Panc1 (cell line): ENCODE data around the gene A2M. TPM values are rescaled to one million over a fixed set of nuclear protein-coding genes. Genes with fewer than 3 reads are reported as not detected.

ENCODE experiments used
- ATAC-seq: fragments of 200-7000 bp; cut with Tn5 transposase; 2 replicates; pipeline ENCODE4 v1.9.1; 2020; ENCODE audit warnings: mild to moderate bottlenecking, moderate library complexity
- BruUV-seq: library from RNA; stranded (reverse); fragments of 400-500 nt; replicated peaks from 2 replicates; lab custom pipeline; 2021; lab: Mats Ljungman, UMichigan
- CTCF ChIA-PET: fragments of 300-600 bp; sonication (Branson Sonifier 250); formaldehyde crosslinking; loops from one replicate; lab custom pipeline; 2022; ENCODE audit warnings: antibody characterized with exemption; lab: Charles Lee
- POLR2A ChIA-PET: fragments of 300-600 bp; sonication (Branson Sonifier 250); formaldehyde crosslinking; loops from one replicate; lab custom pipeline; 2022; ENCODE audit warnings: antibody characterized with exemption; lab: Charles Lee
- DNase-seq: peaks from one replicate; pipeline ENCODE4 v3.0.0-alpha.2; 2010; ENCODE audit warnings: low read depth, low spot score
- H3K27ac ChIP-seq: 2 replicates; pipeline ENCODE4 v1.5.1; 2011; ENCODE audit warnings: mild to moderate bottlenecking, low read length, inconsistent platforms
- H3K27me3 ChIP-seq: fragments of 200-500 bp; sonication (Bioruptor generic); 2 replicates; pipeline ENCODE4 v1.6.0; 2014; ENCODE audit warnings: low read length, inconsistent platforms; ENCODE audit not compliant: control insufficient read depth, insufficient read depth
- H3K36me3 ChIP-seq: fragments of 200-500 bp; sonication (Bioruptor generic); 2 replicates; pipeline ENCODE4 v1.5.1; 2014; ENCODE audit warnings: inconsistent platforms, mild to moderate bottlenecking, low read length, moderate library complexity; ENCODE audit not compliant: control insufficient read depth, insufficient read depth
- H3K4me1 ChIP-seq: 2 replicates; pipeline ENCODE4 v1.5.1; 2011; ENCODE audit warnings: inconsistent platforms, mild to moderate bottlenecking, low read length, moderate library complexity; ENCODE audit not compliant: control insufficient read depth, insufficient read depth
- H3K4me3 ChIP-seq, 2 experiments: 2 replicates each; pipeline ENCODE4 v1.5.1; 2011 to 2012; ENCODE audit warnings: low read depth in 2 of 2, low read length in 2 of 2, mild to moderate bottlenecking in 2 of 2, inconsistent platforms in 1 of 2, moderate library complexity in 1 of 2
- H3K9me3 ChIP-seq: fragments of 200-500 bp; sonication (Bioruptor generic); 2 replicates; pipeline ENCODE4 v1.5.1; 2014; ENCODE audit warnings: low read depth, mild to moderate bottlenecking, inconsistent platforms, low read length, moderate library complexity; ENCODE audit not compliant: control insufficient read depth, insufficient read depth
- POLR2AphosphoS5 ChIP-seq: IDR thresholded peaks from 2 replicates; pipeline ENCODE4 v1.6.1; 2012; ENCODE audit warnings: mild to moderate bottlenecking, low read depth, low read length, moderate library complexity
- SIN3A ChIP-seq: IDR thresholded peaks from 2 replicates; pipeline ENCODE4 v1.6.1; 2012; ENCODE audit warnings: low read depth, mild to moderate bottlenecking, low read length, moderate library complexity, borderline replicate concordance; ENCODE audit not compliant: insufficient read depth
- TCF7L2 ChIP-seq: IDR thresholded peaks from 2 replicates; pipeline ENCODE4 v1.6.1; 2011; ENCODE audit warnings: mild to moderate bottlenecking, low read depth, low read length, inconsistent platforms
- in situ Hi-C: cut with HindIII; loops from 2 replicates; pipeline ENCODE4 v1.10.0; 2016; ENCODE audit warnings: low sequenced_read_pairs, low pct_unique_long_range_greater_than_20kb
- intact Hi-C: fragments of 100-400 bp; cut with micrococcal nuclease; formaldehyde crosslinking; loops from one replicate; pipeline ENCODE4 v1.10.0; 2022; ENCODE audit not compliant: unreplicated experiment
- total RNA-seq: library from RNA; stranded (reverse); gene quantifications from one replicate; pipeline ENCODE4 v1.2.1, GENCODE V29; 2021; ENCODE audit not compliant: unreplicated experiment
- TF ChIP-seq, protein P1 (sequence below), 2 experiments: IDR thresholded peaks; 2 replicates each; pipeline ENCODE4 v1.6.1; 2011 to 2012; ENCODE audit warnings: low read depth in 2 of 2, control low read depth in 1 of 2, low read length in 1 of 2, mild to moderate bottlenecking in 1 of 2, moderate library complexity in 1 of 2; ENCODE audit not compliant: insufficient read depth in 1 of 2
- TF ChIP-seq, protein P2 (sequence below): fragments of 450-650 bp; IDR thresholded peaks from 2 replicates; pipeline ENCODE4 v1.5.1; 2017; ENCODE audit warnings: mild to moderate bottlenecking

A2M gene
- total RNA-seq, 1 experiment from 2014 or later: 2.1 TPM

DNA sequence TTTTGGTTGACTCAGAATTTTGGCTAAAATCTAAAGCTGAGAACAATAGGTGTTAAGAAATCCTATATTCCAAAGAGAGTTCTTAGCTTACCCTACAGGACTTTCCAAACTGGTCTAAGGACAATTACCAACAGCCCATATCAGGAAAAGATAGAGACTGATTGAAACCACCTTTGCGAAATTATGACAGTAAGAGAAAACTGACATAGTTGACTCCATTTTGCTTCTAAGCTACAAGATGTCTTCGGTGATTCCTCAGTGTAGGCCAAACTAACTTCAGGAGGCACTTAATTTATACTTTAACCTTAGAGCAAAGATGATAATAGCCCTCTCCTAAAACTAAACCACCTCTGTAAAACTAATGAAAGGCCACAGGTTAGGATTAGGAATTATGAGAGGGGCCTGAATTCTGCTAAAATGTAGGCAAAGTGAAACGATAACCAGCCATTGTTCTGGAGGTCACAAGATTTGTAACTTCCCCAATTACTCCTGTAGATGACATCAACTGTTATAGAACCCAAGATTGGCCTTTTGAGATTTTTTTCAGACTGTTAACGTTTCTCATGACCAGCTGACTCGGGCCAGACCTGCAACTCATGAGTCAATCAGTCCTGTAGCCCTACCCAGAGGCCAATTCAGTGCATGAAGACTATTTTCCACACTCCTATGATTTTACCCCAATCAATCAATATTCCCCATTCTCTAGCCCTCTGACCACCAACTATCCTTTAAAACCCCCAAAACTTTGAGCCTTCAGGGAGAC, 83.3 kb downstream of the A2M start:
- Histone ChIP-seq H3K4me1 (no peaks in the 10 kb centered on the region), H3K27ac (no peak overlapping the region), H3K27me3 (no peaks in the 10 kb centered on the region), H3K4me3 (no peak overlapping the region), H3K9me3 (no peaks in the 10 kb centered on the region), H3K36me3 (no peaks in the 10 kb centered on the region)
- intact Hi-C loops (no loop called here), in situ Hi-C loops (no loop called here)
- no TSS peak for BruUV-seq
- TF ChIP-seq TCF7L2 (no peak), SIN3A (no peak), POLR2AphosphoS5 (no peak)
- TF ChIP-seq, protein P1, sequence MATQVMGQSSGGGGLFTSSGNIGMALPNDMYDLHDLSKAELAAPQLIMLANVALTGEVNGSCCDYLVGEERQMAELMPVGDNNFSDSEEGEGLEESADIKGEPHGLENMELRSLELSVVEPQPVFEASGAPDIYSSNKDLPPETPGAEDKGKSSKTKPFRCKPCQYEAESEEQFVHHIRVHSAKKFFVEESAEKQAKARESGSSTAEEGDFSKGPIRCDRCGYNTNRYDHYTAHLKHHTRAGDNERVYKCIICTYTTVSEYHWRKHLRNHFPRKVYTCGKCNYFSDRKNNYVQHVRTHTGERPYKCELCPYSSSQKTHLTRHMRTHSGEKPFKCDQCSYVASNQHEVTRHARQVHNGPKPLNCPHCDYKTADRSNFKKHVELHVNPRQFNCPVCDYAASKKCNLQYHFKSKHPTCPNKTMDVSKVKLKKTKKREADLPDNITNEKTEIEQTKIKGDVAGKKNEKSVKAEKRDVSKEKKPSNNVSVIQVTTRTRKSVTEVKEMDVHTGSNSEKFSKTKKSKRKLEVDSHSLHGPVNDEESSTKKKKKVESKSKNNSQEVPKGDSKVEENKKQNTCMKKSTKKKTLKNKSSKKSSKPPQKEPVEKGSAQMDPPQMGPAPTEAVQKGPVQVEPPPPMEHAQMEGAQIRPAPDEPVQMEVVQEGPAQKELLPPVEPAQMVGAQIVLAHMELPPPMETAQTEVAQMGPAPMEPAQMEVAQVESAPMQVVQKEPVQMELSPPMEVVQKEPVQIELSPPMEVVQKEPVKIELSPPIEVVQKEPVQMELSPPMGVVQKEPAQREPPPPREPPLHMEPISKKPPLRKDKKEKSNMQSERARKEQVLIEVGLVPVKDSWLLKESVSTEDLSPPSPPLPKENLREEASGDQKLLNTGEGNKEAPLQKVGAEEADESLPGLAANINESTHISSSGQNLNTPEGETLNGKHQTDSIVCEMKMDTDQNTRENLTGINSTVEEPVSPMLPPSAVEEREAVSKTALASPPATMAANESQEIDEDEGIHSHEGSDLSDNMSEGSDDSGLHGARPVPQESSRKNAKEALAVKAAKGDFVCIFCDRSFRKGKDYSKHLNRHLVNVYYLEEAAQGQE (IDR thresholded peaks at IDR 0.05; ENCODE audit: insufficient read depth in 1 of 2, low read depth in 2 of 2, low read length in 1 of 2): no peak
- TF ChIP-seq, protein P2, sequence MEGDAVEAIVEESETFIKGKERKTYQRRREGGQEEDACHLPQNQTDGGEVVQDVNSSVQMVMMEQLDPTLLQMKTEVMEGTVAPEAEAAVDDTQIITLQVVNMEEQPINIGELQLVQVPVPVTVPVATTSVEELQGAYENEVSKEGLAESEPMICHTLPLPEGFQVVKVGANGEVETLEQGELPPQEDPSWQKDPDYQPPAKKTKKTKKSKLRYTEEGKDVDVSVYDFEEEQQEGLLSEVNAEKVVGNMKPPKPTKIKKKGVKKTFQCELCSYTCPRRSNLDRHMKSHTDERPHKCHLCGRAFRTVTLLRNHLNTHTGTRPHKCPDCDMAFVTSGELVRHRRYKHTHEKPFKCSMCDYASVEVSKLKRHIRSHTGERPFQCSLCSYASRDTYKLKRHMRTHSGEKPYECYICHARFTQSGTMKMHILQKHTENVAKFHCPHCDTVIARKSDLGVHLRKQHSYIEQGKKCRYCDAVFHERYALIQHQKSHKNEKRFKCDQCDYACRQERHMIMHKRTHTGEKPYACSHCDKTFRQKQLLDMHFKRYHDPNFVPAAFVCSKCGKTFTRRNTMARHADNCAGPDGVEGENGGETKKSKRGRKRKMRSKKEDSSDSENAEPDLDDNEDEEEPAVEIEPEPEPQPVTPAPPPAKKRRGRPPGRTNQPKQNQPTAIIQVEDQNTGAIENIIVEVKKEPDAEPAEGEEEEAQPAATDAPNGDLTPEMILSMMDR: no peak
- no peak for DNase-seq
- ATAC-seq: no peak
- ChIA-PET POLR2A (no interaction called here), CTCF (no interaction called here)

DNA sequence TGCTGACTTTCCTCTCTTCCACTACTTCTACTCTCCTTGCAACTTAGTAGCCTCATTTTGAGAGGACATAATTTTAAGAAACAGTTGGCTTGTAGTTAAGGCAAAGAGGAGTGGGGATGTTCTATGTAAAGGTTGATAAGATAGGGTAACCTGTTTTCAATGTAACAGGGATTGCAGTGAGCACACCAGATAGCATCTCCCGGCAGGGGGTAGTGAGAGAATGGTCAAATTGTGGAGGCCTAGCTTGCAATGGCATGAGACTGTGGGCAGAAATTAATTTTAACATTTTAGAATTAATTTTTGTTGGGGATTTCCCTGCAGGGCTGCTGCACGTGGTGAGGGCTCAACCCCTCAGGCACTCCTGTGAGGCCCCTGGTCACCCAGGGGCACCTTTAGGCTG, 84.9 kb downstream of the A2M start:
- ChIA-PET CTCF (no interaction called here), POLR2A (no interaction called here)
- no TSS peak for BruUV-seq
- Histone ChIP-seq H3K4me3 (no peak overlapping the region), H3K27me3 (no peaks in the 10 kb centered on the region), H3K27ac (no peak overlapping the region), H3K9me3 (no peaks in the 10 kb centered on the region), H3K4me1 (no peaks in the 10 kb centered on the region), H3K36me3 (no peaks in the 10 kb centered on the region)
- no peak for ATAC-seq
- TF ChIP-seq POLR2AphosphoS5: no peak
- TF ChIP-seq, protein P2: no peak
- no peak for TF ChIP-seq TCF7L2
- TF ChIP-seq, protein P1 (IDR thresholded peaks at IDR 0.05; ENCODE audit: insufficient read depth in 1 of 2, low read depth in 2 of 2, low read length in 1 of 2): no peak
- TF ChIP-seq SIN3A: no peak
- no peak for DNase-seq
- intact Hi-C loops (no loop called here), in situ Hi-C loops (no loop called here)
